ENCODE data around the gene PILRA. TPM values are rescaled to one million over a fixed set of nuclear protein-coding genes. Genes with fewer than 3 reads are reported as not detected.
"Not testable (repeated sequence)": the region's sequence is repeated elsewhere in the genome, so short reads cannot be mapped to it uniquely, and the experiment has no call there.

Gene PILRA
- total RNA-seq, 2 donors from 2014 or later: 5.0 to 8.5 TPM

GRCh38 chr7:100344560-100345287, 28.6 kb upstream of the PILRA start:
- not testable (repeated sequence) for ATAC-seq (ENCODE audit: insufficient number of reproducible peaks, low FRiP score, low read depth); H3K9me3 ChIP-seq; H3K4me1 ChIP-seq (ENCODE audit: control insufficient read depth in 1 of 2, low read depth in 2 of 2); H3K27me3 ChIP-seq (replicated peaks; ENCODE audit: insufficient read depth); H3K4me3 ChIP-seq; DNase-seq (ENCODE audit: low spot score)
- Histone ChIP-seq H3K27ac (peak overlapping the region in 1 of 2 donors; percentile 10), H3K36me3 (peaks cover 44% of the 10 kb centered on the region)

GRCh38 chr7:100345288-100345672, 28.0 kb upstream of the PILRA start:
- H3K9me3 ChIP-seq; H3K4me3 ChIP-seq; H3K27me3 ChIP-seq (replicated peaks; ENCODE audit: insufficient read depth); H3K4me1 ChIP-seq (ENCODE audit: control insufficient read depth in 1 of 2, low read depth in 2 of 2); ATAC-seq (ENCODE audit: insufficient number of reproducible peaks, low FRiP score, low read depth); H3K27ac ChIP-seq; DNase-seq (ENCODE audit: low spot score): not testable (repeated sequence)
- peaks cover 46% of the 10 kb centered on the region for H3K36me3 ChIP-seq
- TF ChIP-seq CTCF (IDR thresholded peaks at IDR 0.05): peak; percentile 44

- Histone ChIP-seq H3K9me3 (no peaks in the 10 kb centered on the region), H3K4me3 (no peak overlapping the region), H3K4me1 (ENCODE audit: control insufficient read depth in 1 of 2, low read depth in 2 of 2) (peaks cover 0 to 5% of the 10 kb centered on the region in 2 donors), H3K27me3 (replicated peaks; ENCODE audit: insufficient read depth) (no peaks in the 10 kb centered on the region), H3K36me3 (peaks cover 51% of the 10 kb centered on the region), H3K27ac (no peak overlapping the region)
- DNase-seq (ENCODE audit: low spot score) (no peak), ATAC-seq (ENCODE audit: insufficient number of reproducible peaks, low FRiP score, low read depth) (no peak)
- no peak for TF ChIP-seq CTCF (IDR thresholded peaks at IDR 0.05)
These were observed 26.4 kb upstream of the PILRA start for GRCh38 chr7:100346921-100347320.

GRCh38 chr7:100348805-100349204, 24.5 kb upstream of the PILRA start:
- no peak for ATAC-seq (ENCODE audit: insufficient number of reproducible peaks, low FRiP score, low read depth)
- H3K27ac ChIP-seq: no peak overlapping the region
- TF ChIP-seq CTCF (IDR thresholded peaks at IDR 0.05): no peak

GRCh38 chr7:100349757-100350156, 23.5 kb upstream of the PILRA start:
- Histone ChIP-seq H3K27me3 (replicated peaks; ENCODE audit: insufficient read depth) (no peaks in the 10 kb centered on the region), H3K4me3 (no peak overlapping the region), H3K9me3 (no peaks in the 10 kb centered on the region), H3K27ac (no peak overlapping the region), H3K36me3 (peaks cover 68% of the 10 kb centered on the region), H3K4me1 (ENCODE audit: control insufficient read depth in 1 of 2, low read depth in 2 of 2) (peaks cover 0 to 3% of the 10 kb centered on the region in 2 donors)
- TF ChIP-seq CTCF (IDR thresholded peaks at IDR 0.05): no peak
- DNase-seq (ENCODE audit: low spot score): no peak
- ATAC-seq (ENCODE audit: insufficient number of reproducible peaks, low FRiP score, low read depth): no peak

More at GRCh38 chr7:100348805-100349204, 24.5 kb upstream of the PILRA start:
- no peaks in the 10 kb centered on the region for H3K9me3 ChIP-seq
- no peaks in the 10 kb centered on the region for H3K27me3 ChIP-seq (replicated peaks; ENCODE audit: insufficient read depth)
- peaks cover 0 to 5% of the 10 kb centered on the region in 2 donors for H3K4me1 ChIP-seq (ENCODE audit: control insufficient read depth in 1 of 2, low read depth in 2 of 2)
- no peak for DNase-seq (ENCODE audit: low spot score)
- H3K36me3 ChIP-seq: peaks cover 60% of the 10 kb centered on the region
- H3K4me3 ChIP-seq: no peak overlapping the region

GRCh38 chr7:100351657-100352058, 21.6 kb upstream of the PILRA start:
- no peak overlapping the region for H3K4me3 ChIP-seq
- H3K9me3 ChIP-seq: no peaks in the 10 kb centered on the region
- ATAC-seq (ENCODE audit: insufficient number of reproducible peaks, low FRiP score, low read depth): no peak
- H3K36me3 ChIP-seq: peaks cover 75% of the 10 kb centered on the region
- no peaks in the 10 kb centered on the region for H3K4me1 ChIP-seq (ENCODE audit: control insufficient read depth in 1 of 2, low read depth in 2 of 2)
- no peak overlapping the region for H3K27ac ChIP-seq
- H3K27me3 ChIP-seq (replicated peaks; ENCODE audit: insufficient read depth): no peaks in the 10 kb centered on the region
- no peak for DNase-seq (ENCODE audit: low spot score)
- TF ChIP-seq CTCF (IDR thresholded peaks at IDR 0.05): no peak

GRCh38 chr7:100352230-100352781, 21.0 kb upstream of the PILRA start:
- not testable (repeated sequence) for H3K4me3 ChIP-seq; DNase-seq (ENCODE audit: low spot score); H3K27ac ChIP-seq; H3K4me1 ChIP-seq (ENCODE audit: control insufficient read depth in 1 of 2, low read depth in 2 of 2); ATAC-seq (ENCODE audit: insufficient number of reproducible peaks, low FRiP score, low read depth); H3K9me3 ChIP-seq; H3K27me3 ChIP-seq (replicated peaks; ENCODE audit: insufficient read depth)
- peaks cover 74% of the 10 kb centered on the region for H3K36me3 ChIP-seq

All from thoracic aorta (tissue), 2 donors.